HuH-7 (cell line): ENCODE results near the gene LAMB1.
"Not testable (repeated sequence)": the region's sequence is repeated elsewhere in the genome, so short reads cannot be mapped to it uniquely, and the experiment has no call there.

Experiments used
- DNase-seq: peaks from one replicate; pipeline ENCODE4 v3.0.0; 2011; ENCODE audit warnings: low spot score

The LAMB1 gene

DNA sequence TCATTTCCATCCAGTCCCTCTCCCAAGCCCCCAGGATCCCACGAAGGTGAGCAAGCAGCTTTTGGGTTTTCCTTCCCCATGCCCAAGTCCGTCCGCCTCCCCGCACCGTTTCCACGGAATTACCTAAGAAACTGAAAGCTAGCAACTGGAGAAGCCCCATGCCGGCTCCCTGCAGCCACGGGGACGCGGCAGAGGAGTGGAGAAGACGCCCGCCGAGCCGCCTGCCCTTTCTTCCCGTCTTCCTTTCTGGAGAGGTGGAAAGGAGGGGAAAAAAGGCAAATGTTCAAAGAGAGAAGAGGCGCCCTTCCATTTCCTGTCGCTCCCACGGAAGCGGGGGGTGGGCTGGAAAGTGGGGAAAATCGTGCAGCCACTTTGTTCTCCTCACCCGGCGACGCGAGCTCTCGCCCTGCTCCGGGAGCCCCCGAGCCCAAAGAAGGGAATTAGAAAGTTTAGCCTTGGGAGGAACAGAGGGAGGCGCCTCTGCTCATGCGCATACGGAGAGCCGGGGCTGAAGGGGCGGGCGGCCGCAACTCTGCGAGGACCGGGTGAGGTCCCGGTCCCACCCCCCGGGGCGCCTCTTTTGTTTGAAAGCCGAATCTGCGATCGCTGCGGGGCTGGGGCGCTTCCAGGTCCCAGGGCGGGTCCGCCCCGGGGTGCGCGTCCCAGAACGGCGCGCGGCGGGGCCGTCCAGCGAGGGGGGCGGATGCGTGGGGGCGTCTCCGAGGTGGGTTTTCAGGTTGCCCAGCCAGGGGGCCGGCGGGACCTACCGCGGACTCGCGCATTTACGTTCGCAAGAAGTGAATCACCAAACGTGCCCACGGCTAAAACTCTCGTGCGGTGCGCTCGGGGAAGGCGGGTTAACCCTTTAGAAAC lies at the start of gene LAMB1:
LAMB1 (minus strand) TSS at position 436 of the 873 bp plus-strand sequence; CDS start at position 160, 276 bp downstream.
- DNase-seq = peak; percentile 92

DNA sequence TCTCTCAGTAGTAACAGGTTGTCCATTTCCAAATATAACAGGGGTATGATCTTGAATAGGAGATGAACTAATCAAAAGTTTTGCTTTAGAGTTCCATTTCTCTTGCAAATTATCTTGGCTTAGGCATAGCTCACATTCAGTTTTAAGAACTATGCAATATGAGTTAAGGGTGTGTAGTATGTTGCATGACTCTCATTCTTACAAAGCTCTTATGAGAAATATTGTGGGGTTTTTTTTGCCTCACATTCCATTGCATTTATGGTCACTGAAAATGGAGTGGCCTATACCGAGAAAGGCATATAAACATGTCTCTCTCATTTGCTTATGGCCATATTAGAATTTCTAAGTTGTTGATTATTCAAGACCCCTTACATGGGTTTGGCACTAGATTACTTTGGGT lies 48.5 kb upstream of the LAMB1 start:
- no peak for DNase-seq

GRCh38 chr7:108049962-108050361 lies 47.0 kb upstream of the LAMB1 start:
- no peak for DNase-seq

DNA sequence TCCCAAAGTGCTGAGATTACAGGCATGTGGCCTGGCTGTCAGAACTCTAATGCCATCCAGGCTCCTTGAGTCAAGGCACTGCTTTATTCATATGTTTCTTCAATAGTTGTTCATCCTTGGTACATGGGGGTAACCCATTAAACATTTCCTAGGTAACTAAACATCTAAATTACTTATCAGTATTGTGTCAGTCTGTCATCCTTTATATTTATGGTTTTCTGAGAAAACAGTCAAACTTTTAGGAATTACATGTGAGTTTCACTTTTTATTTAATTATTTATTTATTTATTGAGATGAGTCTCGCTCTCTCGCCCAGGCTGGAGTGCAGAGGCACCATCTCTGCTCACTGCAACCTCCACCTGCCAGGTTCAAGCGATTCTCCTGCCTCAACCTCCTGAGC lies 45.5 kb upstream of the LAMB1 start:
- no peak for DNase-seq

GRCh38 chr7:108046952-108047506 lies 44.1 kb upstream of the LAMB1 start:
- DNase-seq = no peak

DNA sequence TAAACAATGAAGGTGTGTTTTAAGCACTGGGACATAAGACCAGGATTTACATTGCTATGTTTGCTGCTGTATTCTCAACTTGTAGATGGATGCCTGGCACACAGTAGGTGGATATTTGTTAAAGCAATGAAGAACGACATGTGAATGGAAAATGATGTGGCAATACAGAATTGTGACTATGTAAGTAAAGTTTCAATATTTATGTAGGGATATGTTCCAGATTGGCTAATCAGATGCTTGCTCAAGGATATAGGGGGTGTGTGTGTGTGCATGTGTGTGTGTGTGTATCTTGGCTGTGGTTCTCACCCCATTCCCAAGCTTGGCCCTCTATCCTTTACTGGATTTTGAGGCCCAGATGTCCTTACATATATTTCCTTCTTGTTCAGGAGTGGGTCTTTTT lies 42.7 kb upstream of the LAMB1 start:
- no peak for DNase-seq

- no peak for DNase-seq
Observed at GRCh38 chr7:108045154-108045553, 42.2 kb upstream of the LAMB1 start.

GRCh38 chr7:108044345-108044744 lies 41.4 kb upstream of the LAMB1 start:
- no peak for DNase-seq

GRCh38 chr7:108038986-108039385 lies 36.0 kb upstream of the LAMB1 start:
- no peak for DNase-seq

DNA sequence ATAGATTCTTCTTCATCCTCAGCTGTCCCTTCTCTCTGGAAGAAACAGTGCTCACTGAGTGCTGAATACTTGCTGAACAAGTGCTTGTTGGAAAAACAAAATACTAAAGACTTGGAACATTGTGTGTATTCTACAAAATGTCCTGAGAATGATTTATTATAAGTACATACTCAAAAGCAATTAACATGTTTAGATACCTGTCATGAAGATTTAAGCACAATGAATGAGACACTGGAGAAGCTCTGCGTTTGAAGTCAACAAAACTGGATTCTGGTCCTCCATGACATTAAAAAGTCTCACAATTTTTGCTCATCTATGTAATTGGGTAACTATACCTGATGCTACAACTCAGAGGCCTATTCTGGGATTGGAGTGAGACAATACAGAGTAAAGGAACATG lies 34.8 kb upstream of the LAMB1 start:
- no peak for DNase-seq

DNA sequence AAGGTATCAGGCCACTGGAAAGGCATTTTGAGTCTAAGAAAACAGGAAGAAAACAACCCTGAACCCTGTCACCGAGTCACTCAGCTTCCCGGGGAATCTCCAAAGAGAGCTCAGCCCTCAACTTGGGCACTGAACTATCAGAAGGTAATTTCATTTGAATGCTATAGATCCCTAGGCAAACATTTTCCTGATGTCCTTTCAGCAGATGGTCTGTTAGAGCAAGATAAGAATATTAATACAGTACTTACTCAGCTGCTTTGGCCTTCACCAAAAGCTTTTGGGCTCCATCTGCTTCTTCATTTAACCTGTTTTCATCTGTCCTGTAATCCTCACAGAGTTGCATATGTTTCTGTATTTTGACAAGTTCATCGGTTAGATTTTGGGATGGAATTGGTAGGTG lies 34.2 kb upstream of the LAMB1 start:
- DNase-seq = no peak

GRCh38 chr7:108034586-108034985 lies 31.6 kb upstream of the LAMB1 start:
- DNase-seq = peak; percentile 37

- DNase-seq = no peak
Observed at GRCh38 chr7:108033776-108034497, 31.0 kb upstream of the LAMB1 start.

GRCh38 chr7:108033309-108033708 lies 30.3 kb upstream of the LAMB1 start:
- DNase-seq = not testable (repeated sequence)

GRCh38 chr7:108030516-108030915 lies 27.6 kb upstream of the LAMB1 start:
- DNase-seq = no peak

- no peak for DNase-seq
Observed at GRCh38 chr7:108029034-108029433, 26.1 kb upstream of the LAMB1 start.

GRCh38 chr7:108028111-108028510 lies 25.1 kb upstream of the LAMB1 start:
- peak; percentile 42 for DNase-seq

GRCh38 chr7:108027239-108027638 lies 24.3 kb upstream of the LAMB1 start:
- no peak for DNase-seq

DNA sequence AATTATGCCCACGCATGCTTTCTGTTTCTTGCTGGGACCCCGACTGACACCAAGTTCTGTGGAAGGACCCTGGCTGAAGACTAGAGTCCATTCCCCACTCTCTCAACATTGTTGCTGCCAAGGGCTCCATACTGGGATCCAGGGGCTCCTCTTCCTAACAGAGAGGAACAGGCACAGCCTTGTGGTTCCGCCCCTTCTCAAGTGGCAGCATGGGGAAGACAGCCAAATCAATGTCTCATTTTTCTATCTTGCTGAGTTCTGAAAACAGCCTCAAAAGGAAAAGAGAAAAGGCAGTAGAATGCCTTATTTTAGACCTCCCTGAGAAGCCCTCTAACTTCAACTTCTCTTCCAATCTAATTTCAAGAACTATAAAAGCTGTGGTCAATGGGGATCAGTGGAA lies 23.7 kb upstream of the LAMB1 start:
- no peak for DNase-seq

GRCh38 chr7:108026116-108026515 lies 23.2 kb upstream of the LAMB1 start:
- no peak for DNase-seq

GRCh38 chr7:108024538-108024937 lies 21.6 kb upstream of the LAMB1 start:
- no peak for DNase-seq

GRCh38 chr7:108020585-108020984 lies 17.6 kb upstream of the LAMB1 start:
- no peak for DNase-seq

GRCh38 chr7:108018668-108019067 lies 15.7 kb upstream of the LAMB1 start:
- no peak for DNase-seq
